NCI-H524 (cell line): ENCODE measurements around the gene VAV1.
"Not testable (repeated sequence)": the region's sequence is repeated elsewhere in the genome, so short reads cannot be mapped to it uniquely, and the experiment has no call there.

Experiments
- DNase-seq, 2 experiments: peaks; one replicate each; lab custom pipeline; 2025; lab: John Stamatoyannopoulos, UW

Gene VAV1

DNA sequence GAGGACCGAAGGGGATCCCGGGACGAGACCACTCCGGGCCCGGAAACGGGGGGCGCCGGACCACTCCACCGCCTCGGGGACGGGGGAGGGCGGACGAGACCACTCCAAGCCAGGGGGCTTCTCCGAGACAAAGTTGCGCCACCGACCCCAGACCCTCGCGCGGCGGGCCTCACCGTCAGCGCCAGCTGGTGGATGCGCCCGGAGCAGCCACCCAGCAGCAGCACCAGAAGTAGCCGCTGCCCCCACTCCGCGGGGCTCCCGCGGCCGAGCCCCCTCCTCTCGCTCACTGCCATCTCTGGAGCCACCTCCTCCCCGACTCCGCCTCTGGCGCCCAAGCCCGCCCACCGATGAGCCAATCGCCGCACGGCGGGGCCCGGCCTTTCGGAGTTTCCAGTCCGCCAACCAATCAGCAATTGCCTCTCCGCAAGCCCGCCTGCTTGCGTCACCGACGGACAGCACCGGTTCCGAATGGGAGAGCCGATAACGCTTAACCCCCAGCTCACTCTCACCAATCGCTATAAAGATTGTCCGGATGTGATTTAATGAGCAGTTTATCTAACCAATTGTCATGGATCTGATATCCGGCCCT, 35.1 kb upstream of the VAV1 start, which contains the start of gene GPR108:
TSS of gene GPR108 (minus strand) at position 297 of the 589 bp plus-strand sequence. CDS start at position 293, 4 bp downstream.
- DNase-seq: peak; percentile 100

DNA sequence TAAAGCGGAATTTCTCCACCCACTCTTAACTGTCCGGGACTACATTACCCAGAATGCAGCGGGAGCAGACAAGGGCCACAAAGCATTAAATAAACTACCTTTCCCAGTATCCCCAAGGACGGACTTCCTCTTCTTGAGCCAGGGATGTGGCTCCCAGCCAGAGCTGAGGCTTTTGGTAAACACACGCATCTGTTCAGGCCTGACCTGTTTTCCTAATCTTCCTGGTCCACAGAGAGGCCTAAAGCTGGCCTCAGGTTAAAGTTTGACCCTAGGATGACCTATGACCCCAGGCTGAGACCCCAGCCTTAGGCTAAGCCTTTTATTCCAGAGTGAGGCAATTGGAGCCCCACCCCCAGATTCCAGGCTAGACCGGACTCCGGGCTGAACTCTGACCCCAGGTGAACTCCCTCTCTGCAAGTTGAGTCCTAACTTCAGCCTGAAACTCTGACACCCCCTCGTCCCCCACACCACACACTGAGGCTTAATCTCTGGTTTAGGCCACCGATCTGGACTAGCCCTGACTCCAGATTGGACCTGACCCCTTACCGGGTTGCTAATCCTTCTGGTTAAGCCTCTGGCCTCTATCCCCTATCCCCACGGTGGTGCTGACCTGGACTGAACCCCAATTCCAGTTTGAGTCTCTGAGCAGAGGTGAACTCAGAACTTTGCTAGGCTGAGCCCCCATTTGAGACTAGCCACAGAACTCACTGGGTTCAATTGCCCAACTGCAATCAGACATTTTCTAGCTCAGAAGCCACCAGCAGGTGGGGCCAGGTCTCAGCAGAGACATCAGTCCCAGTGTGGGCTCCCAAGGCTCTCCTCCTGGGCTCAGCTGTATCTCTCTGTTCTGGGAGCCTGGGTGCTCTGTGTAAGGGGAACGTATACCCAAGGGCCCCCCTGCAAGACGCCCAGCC, 34.4 kb upstream of the VAV1 start:
- peak; percentile 93 to 97 for DNase-seq

DNA sequence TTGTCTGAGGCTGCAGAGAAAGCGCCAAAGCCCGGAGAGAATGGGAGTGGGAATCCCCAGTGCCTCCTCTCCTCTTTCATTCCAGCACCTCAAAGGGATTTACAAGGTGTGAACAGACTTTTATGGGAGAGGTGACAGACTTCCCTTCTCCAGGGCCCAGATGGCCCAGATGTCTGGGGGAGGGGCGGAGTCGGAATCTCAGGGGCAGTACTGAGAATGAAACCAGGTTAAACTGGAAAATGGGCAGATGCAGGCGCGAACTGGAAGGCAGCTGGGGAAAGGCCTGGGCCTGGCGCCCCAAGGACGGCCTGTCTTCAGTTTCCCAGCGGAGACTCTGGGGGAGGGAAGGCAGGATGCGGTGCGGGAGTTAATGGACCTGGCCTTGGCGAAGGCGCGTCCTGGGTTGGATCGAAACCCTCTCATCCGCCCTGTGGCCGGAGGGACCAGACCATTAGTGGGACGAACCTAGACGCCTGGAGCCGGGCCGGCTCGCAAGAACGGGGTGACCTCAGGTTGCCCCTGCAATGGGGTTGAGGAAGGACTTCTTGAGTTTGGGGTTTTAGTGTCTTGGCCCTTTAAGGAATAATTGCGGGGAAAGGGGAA, 33.6 kb upstream of the VAV1 start:
- peak; percentile 93 to 97 for DNase-seq

DNA sequence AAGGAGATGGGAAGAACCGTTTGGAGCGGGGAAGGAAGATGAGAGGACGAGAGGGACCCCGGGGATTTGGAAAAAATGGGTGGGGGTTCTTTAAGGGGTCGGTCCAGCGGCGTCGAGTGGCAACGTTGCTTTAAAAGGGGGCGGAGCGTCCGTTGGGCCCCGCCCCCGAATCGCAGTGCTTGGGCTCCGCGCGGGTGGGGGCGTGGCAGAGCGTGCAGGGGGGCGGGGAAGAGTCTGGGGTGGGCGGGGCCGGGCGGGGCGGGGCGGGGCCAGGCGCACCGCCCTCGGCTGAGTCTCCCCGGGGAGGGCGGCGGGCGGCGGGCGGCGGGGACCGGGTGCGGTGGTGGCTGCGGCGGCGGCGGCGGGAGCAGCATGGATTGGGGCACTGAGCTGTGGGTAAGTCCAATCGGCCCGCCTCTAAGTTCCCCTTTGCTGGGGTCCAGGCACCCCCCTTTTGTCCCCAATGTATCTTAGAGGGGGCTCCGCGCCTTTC, 33.1 kb upstream of the VAV1 start, which contains the start of gene TRIP10:
TSS of gene TRIP10 (plus strand) at position 291 of the 493 bp plus-strand sequence. CDS start at position 373, 82 bp downstream.
- DNase-seq: peak; percentile 77 to 86

DNA sequence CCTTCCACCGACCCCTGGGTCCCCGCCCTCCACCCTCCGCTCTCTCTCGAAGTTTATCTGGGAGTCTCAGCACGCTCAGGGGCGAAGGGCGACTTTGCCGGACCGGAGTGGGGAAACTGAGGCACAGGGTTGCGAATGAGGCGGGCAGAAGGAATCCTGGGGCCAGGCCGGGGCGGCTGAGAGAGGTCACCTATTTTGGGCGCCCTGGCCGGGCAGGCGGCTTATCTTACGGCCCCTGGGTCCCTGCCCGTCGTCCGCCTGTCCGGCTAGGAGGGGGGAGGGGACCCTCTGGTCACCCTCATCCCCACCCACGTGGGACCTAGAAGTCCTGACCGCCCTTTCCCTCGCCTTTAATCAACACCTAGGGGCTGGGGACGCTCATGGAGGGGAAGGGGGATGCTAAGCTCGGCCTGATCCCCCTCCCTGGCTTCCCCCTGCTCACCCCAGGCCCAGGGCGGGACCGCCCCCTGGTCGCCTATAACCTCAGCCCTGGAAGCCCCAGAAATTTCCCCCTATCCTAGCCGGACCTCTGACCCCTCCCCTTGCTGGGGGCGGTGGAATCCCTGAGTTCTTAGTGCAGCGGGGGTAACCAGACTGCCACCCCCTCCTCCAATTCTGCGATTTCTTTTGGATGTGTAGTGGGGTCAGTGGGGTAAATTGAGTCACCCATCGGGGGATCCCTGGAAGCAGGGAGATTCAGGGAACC, 32.5 kb upstream of the VAV1 start:
- peak in 1 of 2 experiments; percentile 47 for DNase-seq

DNA sequence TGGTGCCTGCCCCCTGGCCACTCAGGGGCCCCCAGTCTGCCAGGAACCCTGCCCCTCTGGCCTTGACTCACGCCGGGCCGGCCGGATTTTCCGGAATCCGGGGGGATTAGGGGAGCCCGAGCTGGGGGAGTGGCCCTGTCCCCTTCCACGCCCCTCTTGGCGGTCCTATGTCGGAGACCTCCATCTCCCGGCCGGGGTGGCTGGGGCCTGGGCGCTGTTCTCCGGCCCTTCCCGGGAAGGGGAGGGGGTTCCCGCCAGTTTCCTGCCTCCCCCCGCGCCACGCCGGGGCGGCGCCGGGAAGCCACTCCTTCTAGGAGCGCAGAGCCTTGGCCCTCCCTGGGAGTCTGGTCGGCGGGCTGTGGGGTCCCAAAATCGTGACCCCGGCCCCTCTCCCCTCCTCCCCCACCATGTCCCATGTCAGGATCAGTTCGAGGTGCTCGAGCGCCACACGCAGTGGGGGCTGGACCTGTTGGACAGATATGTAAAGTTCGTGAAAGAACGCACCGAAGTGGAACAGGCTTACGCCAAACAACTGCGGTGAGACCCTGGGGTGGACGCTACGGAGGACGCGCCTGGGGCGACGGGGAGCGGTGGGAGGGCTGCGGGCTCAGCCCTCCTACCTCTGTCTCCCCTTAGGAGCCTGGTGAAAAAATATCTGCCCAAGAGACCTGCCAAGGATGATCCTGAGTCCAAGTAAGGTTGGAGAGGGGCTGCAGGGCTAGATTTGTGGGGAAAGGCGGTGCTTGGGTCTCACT, 31.7 kb upstream of the VAV1 start:
- DNase-seq: peak in 1 of 2 experiments; percentile 52

DNA sequence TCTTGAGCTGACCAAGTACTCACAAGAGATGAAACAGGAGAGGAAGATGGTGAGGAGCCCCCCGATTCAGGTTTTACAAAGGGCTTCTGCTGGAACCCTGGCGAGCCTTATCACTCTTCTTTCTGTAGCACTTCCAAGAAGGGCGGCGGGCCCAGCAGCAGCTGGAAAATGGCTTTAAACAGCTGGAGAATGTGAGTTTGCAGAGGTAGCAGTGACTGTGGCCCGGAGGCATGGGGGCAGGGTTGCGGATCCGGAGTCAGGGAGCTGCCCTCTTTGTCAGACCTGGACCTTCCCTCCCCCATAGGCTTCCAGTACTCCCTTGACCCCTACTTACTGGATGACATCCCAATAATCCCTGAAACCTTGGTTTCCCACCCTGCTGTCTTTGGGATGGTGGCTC, 29.4 kb upstream of the VAV1 start:
- DNase-seq: no peak

DNA sequence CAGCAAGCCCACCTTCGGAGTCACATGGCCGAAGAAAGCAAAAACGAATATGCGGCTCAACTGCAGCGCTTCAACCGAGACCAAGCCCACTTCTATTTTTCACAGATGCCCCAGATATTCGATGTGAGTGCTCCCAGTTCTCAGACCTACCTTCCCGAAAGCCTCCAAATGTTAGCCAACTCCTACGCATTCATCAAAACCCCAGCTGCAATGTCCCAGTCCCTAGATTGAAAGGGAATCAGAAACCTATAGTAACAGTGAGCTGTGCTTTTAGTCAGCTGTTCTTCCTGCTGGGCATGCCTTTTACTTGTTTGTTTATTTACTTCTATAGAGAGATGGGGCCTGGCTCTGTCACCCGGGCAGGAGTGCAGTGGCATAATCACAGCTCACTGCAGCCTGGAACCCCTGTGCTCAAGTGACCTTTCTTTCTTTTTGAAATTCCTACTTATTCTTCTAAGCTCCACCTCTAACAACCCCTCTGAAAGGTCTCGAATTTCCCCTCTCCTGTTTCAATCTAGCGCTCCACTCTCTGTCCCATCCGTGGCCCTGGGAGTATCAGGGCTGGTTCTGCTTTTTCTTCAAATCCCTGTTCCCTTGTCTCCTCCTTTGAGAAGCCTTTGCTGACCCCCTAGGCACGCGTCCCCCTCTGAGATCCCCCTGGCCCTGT, 28.7 kb upstream of the VAV1 start:
- DNase-seq: no peak

DNA sequence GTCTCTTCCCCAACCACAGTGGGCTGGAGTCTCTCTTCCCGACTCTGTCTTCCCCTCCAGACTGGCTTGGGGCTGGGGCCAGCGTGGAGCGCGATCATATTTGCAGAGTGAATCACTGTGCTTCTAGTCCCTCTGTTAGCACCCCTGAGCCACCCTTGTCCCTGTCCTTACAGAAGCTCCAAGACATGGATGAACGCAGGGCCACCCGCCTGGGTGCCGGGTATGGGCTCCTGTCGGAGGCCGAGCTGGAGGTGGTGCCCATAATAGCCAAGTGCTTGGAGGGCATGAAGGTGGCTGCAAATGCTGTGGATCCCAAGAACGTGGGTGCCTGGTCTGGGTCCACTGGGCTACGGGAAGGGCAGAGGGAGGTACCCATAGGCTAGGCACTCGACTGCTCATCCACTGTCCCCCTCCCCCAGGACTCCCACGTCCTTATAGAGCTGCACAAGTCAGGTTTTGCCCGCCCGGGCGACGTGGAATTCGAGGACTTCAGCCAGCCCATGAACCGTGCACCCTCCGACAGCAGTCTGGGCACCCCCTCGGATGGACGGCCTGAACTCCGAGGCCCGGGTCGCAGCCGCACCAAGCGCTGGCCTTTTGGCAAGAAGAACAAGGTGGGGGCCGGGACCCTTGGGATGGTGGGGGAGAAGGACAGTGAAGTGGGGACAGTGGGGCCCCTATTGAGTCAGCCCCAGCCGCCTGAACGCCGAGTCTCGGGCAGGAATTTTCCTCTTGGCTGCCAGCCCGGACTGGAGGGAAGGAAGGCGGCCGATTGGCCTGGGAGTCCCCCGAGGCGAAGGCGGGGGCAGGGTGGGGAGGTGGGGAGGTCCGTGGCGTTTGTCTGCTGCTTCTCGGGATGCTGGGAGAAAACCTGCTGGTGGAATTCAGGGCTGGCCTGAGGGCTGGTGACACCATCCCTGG, 27.9 kb upstream of the VAV1 start:
- no peak for DNase-seq

DNA sequence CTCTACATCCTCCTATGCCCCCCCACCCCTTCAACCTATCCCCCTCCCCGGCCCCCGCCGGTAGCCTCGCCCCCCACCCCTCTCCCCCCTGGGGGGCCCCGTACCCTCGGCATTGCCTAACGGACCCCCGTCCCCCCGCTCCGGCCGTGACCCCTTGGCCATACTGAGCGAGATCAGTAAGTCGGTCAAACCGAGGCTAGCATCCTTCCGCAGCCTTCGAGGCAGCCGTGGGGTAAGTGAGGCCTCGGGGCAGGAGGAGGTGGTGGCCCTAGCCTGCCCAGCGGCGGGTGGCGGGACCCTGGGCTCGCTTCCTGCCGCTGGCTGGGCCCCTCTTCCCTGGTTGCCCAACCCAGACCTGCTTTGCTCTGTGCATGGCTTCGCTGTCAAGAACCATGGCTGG, 26.5 kb upstream of the VAV1 start:
- no peak for DNase-seq

DNA sequence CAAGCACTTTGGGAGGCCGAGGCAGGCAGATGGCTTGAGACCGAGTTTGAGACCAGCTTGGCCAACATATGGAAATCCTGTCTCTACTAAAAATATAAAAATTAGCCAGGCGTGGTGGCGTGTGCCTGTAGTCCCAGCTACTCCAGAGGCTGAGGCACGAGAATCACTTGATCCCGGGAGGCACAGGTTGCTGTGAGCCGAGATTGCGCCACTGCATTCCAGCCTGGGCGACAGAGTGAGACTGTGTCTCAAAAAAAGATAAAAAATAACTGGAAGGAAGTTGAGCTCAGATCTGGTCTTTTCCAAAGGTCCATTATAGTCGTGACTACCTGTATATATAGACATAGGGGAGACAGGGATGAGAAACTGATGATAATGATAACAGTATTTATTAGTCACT, 24.0 kb upstream of the VAV1 start:
- not testable (repeated sequence) for DNase-seq

DNA sequence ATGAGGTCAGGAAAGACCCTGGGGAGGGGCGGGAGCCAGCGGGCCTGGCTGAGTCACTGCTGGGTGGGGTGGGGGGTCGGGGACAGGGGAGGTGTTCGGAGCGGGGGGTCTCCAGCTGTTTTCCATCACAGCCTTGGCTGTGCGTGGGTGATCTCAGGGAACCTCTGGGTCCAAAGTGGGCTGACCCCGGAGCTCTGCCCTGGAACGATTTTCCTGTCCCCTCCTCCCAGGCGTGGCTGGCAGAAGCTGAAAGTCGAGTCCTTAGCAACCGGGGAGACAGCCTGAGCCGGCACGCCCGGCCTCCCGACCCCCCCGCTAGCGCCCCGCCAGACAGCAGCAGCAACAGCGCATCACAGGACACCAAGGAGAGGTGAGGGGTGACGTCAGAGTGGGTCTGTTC, 22.4 kb upstream of the VAV1 start:
- no peak for DNase-seq

DNA sequence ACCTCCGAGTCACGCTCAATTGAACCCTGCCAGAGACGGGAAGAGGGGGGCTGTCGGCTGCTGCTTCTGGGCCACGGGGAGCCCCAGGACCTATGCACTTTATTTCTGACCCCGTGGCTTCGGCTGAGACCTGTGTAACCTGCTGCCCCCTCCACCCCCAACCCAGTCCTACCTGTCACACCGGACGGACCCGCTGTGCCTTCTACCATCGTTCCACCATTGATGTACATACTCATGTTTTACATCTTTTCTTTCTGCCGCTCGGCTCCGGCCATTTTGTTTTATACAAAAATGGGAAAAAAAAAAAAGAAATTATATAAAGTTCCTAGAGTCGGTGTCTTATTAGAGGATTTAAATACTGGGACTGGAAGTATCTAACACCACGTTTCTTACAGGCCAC, 21.3 kb upstream of the VAV1 start:
- DNase-seq: no peak

DNA sequence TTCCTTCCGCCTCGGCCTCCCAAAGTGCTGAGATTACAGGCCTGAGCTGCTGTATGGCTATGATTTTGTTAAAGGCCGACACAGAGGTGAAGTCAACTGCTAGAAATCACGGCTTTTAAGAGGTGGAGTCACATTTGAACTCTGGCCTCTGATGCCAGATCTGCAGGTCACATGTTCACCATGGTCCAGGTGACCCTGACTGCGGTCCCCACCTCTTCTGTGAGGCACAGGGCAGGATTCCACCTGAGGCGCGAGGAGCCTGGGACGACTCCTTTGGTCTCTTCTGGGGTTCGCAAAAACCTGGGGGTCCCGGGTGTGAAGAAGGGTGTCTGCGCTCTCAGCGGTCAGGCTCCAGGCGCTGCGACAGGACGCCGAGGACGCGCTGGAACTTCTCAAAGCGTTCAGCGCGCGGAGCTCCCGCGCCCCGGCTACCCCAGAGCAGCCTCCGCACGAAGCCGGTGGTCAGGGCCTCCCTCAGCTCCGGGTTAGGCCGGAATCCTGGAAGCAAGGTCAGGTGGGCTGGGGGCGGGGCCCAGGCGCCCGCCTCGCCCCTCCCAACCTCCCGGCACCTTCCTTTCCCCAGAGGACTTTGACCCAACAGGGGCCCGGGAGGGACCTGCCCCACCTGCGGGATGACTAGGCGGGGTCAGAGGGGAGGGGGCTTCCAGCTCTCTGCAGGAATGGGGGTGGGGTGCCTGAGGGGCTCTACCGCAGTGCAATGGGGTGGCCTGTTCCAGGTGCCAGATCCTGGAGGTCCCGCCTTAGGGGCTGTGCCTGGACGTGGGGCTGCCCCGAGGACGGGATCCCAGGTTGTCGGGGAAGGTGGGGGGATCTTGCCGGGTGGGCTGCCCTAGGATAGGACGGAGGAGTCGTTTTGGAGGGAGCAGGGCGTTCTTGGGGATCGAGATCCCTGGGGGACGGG, 20.0 kb upstream of the VAV1 start:
- no peak for DNase-seq

DNA sequence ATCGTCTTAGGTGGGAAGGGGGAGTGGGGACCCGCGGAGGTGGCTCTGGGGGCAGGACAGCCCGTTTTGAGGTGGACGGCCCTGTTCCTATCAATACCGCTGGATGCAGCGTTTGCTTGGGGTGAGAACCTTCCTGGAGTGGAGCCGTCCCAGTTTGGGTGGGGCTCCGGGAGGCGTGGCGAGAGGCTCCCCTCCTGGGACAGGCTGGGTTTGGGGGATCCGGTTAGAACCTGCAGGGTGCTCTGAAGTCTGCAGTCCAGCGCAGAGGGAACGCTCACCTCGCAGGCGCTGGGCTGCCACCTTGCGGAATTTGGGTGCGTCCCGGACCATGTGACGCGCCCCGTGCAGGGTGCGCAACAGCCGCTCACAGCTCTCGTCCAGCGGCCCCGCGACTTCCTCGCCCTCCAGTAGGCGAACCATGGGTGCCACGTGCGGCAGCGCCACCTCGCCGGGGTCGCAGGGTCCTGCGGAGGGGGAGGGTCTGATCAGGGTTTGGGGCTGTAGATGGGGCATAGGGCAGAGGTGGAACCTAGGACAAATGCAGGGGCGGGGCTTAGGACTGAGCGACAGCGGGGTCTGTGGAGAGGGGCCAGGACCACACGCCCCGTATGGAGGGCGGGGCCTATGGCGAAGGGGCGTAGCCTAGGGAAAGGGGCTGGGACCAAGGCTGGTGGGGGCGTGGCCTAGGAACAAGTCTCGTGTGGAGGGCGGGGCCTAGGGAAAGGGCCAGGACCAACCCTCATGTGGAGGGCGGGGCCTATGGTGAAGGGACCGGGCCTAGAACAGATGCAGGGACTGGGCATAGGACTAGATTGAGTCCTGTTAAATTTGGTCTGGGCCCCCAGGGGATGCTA, 19.1 kb upstream of the VAV1 start:
- no peak for DNase-seq

DNA sequence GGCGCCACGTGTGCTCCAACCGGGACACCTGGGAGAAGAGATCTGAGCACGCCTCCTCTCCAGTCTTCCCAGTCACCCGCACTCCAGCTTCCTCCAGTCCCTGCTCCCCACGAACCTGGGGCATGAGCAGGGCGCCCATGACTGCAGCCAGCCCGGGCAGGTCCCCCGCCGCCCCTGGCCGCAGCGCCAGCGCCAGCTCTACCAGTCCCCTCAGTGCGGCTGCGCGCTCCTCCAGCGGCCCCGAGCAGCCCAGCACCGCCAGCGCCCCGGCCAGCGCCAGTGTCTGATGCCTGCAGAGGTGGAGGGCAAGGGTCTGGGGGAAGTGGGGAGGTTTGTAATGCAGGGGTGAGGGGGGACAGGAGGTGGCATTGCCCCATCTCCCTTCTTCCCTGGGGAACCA, 18.4 kb upstream of the VAV1 start:
- DNase-seq: no peak

DNA sequence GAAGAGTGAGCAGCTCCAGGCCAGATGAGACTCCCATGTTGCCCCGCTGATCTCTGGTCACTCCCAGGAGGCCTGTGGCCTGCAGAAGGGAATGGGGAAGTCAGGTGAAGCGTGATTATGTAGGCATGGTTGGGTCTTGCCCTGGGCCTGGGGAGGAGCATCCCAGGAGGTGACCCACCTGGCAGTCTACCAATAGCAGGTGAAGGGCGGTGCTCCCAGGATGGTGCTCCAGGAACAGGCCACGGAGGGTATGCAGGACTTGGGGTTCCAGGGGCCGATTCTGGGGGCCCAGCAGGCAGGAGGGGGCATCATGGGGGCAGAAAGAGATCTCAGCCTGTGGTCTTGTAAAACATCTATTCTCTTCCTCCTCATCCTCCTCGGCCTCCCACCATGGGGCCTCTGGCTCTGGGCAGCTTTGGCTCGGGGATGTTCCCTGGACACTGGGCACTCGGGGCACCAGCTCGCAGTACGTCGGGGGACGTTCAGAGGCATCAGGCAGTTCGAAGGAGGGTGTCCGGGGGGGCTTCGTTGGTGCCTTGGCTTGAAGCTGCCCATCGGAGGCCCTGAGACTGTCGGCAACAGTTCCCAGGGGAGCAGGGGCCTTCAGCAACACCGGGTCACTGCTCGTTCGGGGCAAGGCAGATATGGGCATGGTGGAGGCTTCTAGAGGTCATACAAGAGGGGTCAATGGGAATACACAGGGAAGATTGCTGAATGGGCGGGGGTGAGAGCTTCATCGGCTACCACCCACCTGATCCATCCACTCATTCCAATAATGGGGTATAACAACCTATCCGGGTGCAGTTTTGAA, 17.6 kb upstream of the VAV1 start:
- no peak for DNase-seq
